Stimulated activated CD4-positive, alpha-beta T cell treated with anti-CD3 and anti-CD28 coated beads, Interleukin-2, amount 100 ng/mL, for 4 hours (primary cell): Measurements from ENCODE around the gene TOLLIP.

Source experiments
- DNase-seq: peaks from one replicate; pipeline ENCODE4 v3.0.0-alpha.2; 2020; ENCODE audit warnings: low read depth

The TOLLIP gene

DNA sequence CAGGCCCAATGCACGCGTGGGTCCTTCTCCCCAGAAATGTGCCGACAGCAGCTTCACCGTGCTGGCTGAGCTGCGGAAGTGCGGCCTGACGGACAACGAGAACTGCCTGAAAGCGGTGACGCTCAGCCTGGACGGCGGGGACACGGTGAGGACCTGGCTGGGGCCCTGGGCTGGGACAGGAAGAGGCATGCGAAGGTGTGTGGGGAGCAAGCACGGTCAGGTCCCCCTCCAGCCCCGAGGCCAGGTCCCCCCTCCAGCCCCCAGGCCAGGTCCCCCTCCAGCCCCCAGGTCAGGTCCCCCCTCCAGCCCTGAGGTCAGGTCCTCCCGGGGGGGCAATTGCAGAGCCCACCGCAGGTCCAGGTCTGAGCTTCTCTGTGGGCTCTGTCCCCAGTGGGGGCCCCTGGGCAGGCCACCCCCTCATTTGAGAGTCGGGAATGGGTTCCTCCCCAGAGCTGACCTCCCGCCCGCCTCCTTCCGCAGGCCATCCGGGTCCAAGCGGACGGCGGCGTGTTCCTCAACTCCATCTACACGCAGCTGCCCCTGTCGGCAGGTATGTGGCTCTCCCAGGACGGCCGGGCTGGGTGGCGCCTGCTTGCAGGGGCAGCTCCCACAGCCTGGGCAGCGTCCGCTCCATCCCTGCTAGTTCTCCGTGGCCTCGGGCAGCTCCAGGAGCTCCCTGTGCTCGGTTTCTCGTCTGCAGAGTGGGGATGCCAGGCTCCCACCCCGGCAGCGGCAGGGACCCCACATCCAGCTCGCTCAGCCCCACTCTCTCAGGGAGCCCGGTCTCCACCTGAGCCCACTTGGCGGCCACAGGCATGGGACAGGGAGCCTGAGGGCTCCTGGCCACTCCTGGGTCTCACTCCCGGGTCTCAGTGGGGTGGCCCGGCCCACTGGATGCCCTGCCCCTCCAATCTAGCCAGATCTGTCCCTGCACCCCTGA is 78.7 kb downstream of the TOLLIP start:
- no peak for DNase-seq

DNA sequence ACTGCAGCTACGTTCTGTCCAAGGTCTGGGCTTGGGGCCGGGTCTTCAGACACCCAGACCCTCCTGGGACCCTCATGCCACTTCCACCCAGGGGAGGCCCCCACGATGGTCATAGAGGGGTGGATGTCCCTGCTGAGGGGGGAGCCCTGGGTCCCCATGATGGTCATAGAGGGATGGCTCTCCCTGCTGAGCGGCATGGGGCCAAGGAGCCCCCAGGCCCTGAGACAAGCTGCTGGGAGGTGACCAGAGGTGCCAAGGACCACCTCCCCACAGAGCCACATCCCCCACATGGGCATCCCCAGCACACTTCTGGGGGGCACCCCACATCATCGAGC is 79.3 kb downstream of the TOLLIP start:
- no peak for DNase-seq

DNA sequence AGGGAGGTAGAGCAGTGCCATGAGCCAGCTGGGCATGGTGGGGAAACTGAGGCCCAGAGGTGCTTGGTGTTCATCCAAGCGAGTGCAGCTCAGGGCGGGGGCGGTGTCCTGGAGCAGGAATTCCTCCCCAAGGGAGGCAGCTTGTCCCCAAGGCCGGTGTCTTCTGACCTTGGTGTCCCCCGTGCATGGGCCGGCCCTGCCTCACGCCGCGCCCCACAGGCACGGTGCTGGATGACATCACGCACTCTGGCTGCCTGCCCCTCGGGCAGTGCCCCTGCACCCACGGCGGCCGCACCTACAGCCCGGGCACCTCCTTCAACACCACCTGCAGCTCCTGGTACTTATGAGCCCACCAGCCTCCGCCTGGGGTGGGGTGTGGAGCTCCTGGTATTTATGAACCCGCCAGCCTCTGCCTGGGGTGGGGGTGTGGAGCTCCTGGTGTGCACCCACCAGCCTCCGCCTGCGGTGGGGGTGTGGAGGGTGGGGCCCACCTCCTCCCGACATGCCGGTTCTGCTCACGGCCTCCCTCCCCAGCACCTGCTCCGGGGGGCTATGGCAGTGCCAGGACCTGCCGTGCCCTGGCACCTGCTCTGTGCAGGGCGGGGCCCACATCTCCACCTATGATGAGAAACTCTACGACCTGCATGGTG is 79.8 kb downstream of the TOLLIP start:
- DNase-seq = no peak

DNA sequence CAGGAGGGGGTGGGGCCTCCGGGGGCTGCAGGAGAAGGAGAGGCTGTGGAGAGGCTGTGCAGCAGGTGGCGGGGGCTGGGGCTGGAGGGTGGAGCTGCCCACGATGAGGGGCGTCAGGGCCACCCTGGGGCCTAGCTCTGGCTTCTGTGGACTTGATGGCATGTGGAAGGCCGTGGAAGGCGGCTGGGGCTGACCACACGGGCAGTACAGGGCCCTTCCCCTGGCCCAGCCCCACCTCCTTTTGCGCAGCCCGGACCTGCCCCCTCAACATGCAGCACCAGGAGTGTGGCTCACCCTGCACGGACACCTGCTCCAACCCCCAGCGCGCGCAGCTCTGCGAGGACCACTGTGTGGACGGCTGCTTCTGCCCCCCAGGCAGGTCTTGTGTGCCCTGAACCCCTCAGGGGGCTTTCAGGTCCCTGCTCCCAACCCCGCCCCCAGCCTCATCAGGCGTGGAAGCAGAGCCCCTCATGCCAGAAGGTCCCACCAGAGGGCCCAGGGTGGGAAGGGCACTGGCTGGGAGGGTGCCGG is 80.4 kb downstream of the TOLLIP start:
- no peak for DNase-seq

DNA sequence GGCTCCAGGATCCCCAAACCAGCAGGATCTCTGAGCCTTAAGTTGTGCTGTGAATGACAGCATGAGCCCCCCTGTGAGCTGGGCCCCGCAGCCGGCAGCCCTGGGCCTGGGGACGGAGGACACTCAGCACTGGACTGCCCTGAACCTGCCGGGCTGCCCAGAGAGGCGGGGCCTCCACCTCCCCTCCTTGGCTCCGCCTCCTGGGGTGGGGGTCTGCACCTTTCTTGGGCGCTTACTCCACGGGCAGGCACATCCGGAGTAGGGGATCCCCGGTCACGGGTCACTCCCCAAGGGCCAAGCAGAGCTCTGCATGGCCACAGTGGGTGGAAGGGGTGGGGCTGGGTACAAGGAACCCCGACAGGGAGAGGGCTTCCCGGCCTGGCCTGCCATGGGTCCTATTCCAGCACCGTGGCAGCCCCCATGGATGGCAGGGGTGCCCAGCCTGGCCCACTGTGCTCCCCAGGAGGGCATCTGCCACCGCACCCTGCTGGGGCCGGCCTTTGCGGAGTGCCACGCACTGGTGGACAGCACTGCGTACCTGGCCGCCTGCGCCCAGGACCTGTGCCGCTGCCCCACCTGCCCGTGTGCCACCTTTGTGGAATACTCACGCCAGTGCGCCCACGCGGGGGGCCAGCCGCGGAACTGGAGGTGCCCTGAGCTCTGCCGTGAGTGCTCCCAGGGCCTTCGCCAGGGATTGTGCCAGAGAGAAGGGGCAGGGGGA is 81.2 kb downstream of the TOLLIP start:
- DNase-seq = no peak

DNA sequence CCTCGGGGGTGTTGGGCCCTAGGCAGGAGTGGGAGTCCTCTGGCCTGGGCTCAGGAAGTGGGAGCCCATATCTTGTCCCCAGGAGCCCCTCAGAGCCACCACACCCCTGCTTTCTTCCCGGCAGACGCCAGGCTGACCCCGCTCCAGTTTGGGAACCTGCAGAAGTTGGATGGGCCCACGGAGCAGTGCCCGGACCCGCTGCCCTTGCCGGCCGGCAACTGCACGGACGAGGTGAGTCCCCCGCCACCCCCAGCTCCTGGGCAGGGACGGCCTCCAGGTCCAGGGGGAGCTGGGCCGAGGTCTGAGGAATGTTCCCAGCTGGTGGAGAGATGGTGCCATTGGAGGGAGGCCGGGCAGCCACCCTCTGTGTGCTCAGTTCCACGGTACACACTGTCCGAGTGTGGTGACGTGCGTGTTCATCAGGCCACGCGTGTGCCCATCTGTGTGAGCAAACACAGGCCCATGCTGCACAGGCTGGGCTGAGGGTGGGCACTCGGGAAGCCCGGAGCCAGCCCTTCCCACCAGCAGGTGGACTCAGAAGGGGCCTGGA is 81.8 kb downstream of the TOLLIP start:
- no peak for DNase-seq

DNA sequence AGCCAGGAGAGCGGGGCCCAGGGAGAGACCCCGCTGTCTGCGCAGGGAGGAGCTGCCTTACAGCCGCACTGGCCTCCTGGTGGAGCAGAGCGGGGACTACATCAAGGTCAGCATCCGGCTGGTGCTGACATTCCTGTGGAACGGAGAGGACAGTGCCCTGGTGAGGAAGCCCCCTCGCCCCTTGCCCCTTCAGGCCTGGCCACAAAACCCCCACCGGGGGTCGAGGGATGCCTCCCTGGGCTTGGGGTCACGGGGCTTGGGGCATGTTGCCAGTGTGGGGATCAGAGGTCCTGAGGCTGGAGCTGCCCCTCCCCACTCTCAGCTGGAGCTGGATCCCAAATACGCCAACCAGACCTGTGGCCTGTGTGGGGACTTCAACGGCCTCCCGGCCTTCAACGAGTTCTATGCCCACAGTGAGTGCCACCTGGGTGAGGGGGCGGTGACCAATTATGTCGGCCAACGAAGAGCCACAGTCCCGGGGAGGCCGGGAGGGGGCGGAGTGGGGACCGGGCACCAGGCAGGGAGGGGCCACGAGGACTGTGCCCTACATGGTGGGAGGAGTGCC is 82.4 kb downstream of the TOLLIP start:
- DNase-seq = no peak

DNA sequence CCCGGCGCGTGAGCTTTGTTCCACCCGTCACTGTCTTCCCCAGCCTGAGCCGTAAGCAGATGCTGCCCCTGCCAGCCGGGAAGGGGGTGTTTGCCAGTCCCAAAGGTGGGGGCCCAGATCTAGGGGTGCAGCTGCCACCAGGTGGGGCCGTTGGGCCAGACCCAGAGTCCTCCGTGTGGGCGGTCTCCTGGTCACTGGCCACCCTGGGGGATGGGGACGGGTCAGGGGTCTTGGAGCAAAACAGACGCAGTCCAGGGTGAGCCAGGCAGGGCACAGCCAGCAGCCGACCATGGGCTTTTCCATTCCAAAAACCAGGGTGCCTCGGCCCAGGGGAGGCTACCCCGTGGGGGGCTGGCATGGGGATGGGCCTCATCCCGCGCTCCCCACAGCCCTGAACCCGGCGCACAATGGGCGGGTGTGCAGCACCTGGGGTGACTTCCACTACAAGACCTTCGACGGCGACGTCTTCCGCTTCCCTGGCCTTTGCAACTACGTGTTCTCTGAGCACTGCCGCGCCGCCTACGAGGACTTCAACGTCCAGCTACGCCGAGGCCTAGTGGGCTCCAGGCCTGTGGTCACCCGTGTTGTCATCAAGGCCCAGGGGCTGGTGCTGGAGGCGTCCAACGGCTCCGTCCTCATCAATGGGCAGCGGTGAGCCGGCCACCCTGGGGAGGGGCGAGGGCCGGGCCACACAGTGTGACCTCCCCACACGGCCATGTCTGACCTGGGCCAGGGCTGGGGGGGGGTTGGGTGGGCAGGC is 83.0 kb downstream of the TOLLIP start:
- no peak for DNase-seq

DNA sequence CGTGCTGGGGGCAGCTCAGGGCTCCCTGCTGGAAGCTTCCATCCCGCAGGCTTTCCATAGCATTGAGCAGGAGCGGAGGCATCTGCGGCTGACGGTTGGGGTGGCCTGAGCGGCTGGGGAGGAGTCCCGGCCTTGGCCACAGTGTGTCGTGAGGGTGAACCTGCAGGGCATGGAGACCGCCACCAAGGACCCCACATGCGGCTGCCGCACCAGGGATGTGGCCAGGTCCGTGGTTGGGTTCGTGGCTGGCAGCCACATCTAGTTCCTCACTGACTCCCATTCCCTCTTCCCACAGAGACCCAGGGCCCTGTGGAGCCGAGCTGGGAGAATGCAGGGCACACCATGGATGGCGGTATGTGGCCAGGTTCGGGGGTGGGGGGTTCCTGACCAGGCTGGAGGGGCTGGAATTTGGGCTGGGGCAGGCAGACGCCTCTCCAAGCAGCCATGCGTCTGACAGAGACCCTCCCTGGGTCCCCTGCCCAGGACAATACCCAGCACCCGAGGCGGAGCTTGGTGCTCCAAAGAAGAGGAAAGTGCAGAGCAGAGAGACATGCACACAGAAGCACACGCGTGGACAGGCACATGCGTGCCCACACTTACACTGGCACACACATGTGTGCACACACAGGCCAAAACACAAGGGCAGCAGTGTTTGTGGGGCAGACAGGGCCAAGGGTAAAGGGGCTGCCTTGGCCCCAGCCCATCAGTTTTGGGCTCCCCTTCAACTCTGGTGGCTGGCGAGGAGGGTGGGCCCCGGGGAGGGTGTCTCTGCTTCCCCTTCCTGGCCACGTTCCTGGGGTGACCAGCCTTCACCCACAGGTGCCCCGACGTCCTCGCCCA is 83.8 kb downstream of the TOLLIP start:
- no peak for DNase-seq

DNA sequence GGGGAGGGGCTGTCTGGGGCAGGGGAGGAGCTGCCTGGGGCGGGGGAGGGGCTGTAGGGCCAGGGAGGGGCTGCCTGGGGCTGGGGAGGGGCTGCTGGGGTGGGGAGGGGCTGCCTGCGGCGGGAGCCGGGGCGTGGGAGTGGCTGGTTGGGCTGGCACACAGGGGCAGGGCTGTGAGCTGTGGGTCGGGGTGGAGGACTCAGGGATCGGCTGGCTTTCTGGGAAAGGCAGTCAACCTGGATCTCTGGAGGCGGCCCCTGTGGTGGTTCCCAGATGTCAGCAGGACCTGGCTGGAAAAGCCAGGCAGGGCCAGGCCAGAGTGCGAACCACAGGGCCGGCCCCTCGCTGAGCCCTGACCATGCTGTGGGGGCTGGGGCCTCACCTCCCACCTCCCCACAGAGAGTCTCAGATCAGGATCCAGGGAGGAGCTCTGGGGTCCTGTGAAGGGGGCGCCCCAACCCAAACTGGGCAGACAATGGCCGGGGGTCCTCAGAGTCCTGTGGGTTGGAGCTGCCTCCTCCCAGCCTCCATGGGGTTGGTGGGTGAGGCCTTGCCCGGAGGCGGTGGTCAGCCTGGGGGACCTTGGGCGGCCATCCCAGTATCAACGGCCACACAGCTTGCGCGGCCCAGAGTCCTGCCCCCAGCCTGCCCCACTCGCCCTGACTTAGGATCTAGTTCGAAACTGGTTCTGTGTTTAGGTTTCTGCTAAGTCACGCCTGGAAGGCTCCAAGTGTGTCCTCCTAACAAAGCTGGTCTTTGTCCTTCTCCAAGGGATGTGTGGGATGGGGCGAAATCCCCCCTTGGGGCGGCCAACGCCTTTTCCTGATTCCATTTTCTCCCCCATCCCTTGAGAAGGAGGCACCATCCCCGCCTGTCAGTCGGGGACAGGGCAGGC is 84.7 kb downstream of the TOLLIP start:
- no peak for DNase-seq
